HEK293 (cell line): Measurements from ENCODE around the gene EYA2.

Experiments used
- CTCF ChIA-PET: fragments of 350-600 bp; formaldehyde crosslinking; extraction: SDS; loops from one replicate; lab custom pipeline; 2021; ENCODE audit warnings: antibody characterized with exemption; lab: Yijun Ruan, JAX
- POLR2A ChIA-PET: fragments of 300-600 bp; formaldehyde crosslinking; extraction: SDS; loops from one replicate; lab custom pipeline; 2020; ENCODE audit warnings: antibody characterized with exemption, inconsistent platforms; lab: Yijun Ruan, JAX
- H3K27ac ChIP-seq: fragments of 200-500 bp; sonication (Bioruptor generic); 2 replicates; pipeline ENCODE4 v1.5.1; 2014; ENCODE audit warnings: low read depth, low read length, control low read depth, inconsistent platforms; ENCODE audit errors: extremely low read depth
- H3K36me3 ChIP-seq, 2 experiments: fragments of 200-500 bp in 1 of 2; sonication (Bioruptor generic) in 1 of 2; 1 replicate in 1 of 2; 2 replicates in 1 of 2; pipeline ENCODE4 v1.5.1; 2014 to 2017; ENCODE audit warnings: inconsistent platforms in 2 of 2, low read length in 2 of 2; ENCODE audit not compliant: control insufficient read depth in 2 of 2, insufficient read depth in 1 of 2
- H3K4me1 ChIP-seq: fragments of 200-500 bp; sonication (Bioruptor generic); 2 replicates; pipeline ENCODE4 v1.5.1; 2014; ENCODE audit warnings: mild to moderate bottlenecking, low read length, inconsistent platforms; ENCODE audit not compliant: control insufficient read depth, insufficient read depth
- H3K4me3 ChIP-seq: 2 replicates; pipeline ENCODE4 v1.5.1; 2011; ENCODE audit warnings: low read depth, mild to moderate bottlenecking, control low read depth, low read length, moderate library complexity
- H3K9me3 ChIP-seq: fragments of 200-500 bp; sonication (Bioruptor generic); 2 replicates; pipeline ENCODE4 v1.5.1; 2014; ENCODE audit warnings: low read depth, low read length, inconsistent platforms; ENCODE audit not compliant: control insufficient read depth, insufficient read depth
- FEZF1 ChIP-seq: fragments of 450-650 bp; formaldehyde crosslinking; IDR thresholded peaks from 2 replicates; pipeline ENCODE4 v1.5.1; 2016; ENCODE audit warnings: missing biosample characterization, missing genetic modification characterization
- GLIS1 ChIP-seq: fragments of 450-650 bp; formaldehyde crosslinking; IDR thresholded peaks from 2 replicates; pipeline ENCODE4 v1.5.1; 2016; ENCODE audit warnings: missing biosample characterization, missing genetic modification characterization
- KLF1 ChIP-seq: fragments of 450-650 bp; formaldehyde crosslinking; IDR thresholded peaks from 2 replicates; pipeline ENCODE4 v1.5.1; 2016; ENCODE audit warnings: missing biosample characterization, missing genetic modification characterization
- MZF1 ChIP-seq: fragments of 450-650 bp; formaldehyde crosslinking; IDR thresholded peaks from 2 replicates; pipeline ENCODE4 v1.5.1; 2017; ENCODE audit warnings: missing biosample characterization, missing genetic modification characterization, borderline replicate concordance
- ZBTB48 ChIP-seq: fragments of 450-650 bp; formaldehyde crosslinking; IDR thresholded peaks from 2 replicates; pipeline ENCODE4 v1.5.1; 2016; ENCODE audit warnings: missing biosample characterization, missing genetic modification characterization
- ZNF280C ChIP-seq: fragments of 450-650 bp; formaldehyde crosslinking; IDR thresholded peaks from 2 replicates; pipeline ENCODE4 v1.5.1; 2016; ENCODE audit warnings: missing biosample characterization, missing genetic modification characterization
- ZNF302 ChIP-seq: fragments of 450-650 bp; formaldehyde crosslinking; IDR thresholded peaks from 2 replicates; pipeline ENCODE4 v1.5.1; 2016; ENCODE audit warnings: missing biosample characterization, missing genetic modification characterization, low read depth
- ZNF311 ChIP-seq: fragments of 450-650 bp; formaldehyde crosslinking; IDR thresholded peaks from 2 replicates; pipeline ENCODE4 v1.5.1; 2017; ENCODE audit warnings: missing biosample characterization, missing genetic modification characterization, borderline replicate concordance
- ZNF362 ChIP-seq: fragments of 450-650 bp; formaldehyde crosslinking; IDR thresholded peaks from 2 replicates; pipeline ENCODE4 v1.5.1; 2016; ENCODE audit warnings: missing biosample characterization, missing genetic modification characterization
- ZNF473 ChIP-seq: fragments of 450-650 bp; formaldehyde crosslinking; IDR thresholded peaks from 2 replicates; pipeline ENCODE4 v1.5.1; 2017; ENCODE audit warnings: missing biosample characterization, missing genetic modification characterization
- ZNF514 ChIP-seq: fragments of 450-650 bp; formaldehyde crosslinking; IDR thresholded peaks from 2 replicates; pipeline ENCODE4 v1.5.1; 2016; ENCODE audit warnings: missing biosample characterization, missing genetic modification characterization
- ZNF626 ChIP-seq: fragments of 450-650 bp; sonication (Bioruptor Pico); formaldehyde crosslinking; IDR thresholded peaks from 2 replicates; pipeline ENCODE4 v1.5.1; 2018; ENCODE audit warnings: missing biosample characterization, missing genetic modification characterization, inconsistent platforms
- ZNF654 ChIP-seq: fragments of 450-650 bp; formaldehyde crosslinking; IDR thresholded peaks from 2 replicates; pipeline ENCODE4 v1.5.1; 2016; ENCODE audit warnings: low read depth, missing biosample characterization, missing genetic modification characterization
- ZNF76 ChIP-seq: fragments of 450-650 bp; formaldehyde crosslinking; IDR thresholded peaks from 2 replicates; pipeline ENCODE4; 2016; ENCODE audit warnings: low read depth, missing biosample characterization, missing genetic modification characterization, borderline replicate concordance
- ZSCAN16 ChIP-seq: fragments of 450-650 bp; formaldehyde crosslinking; IDR thresholded peaks from 2 replicates; pipeline ENCODE4 v1.5.1; 2016; ENCODE audit warnings: missing biosample characterization, missing genetic modification characterization
- TF ChIP-seq, protein P1 (sequence below): fragments of 450-650 bp; formaldehyde crosslinking; IDR thresholded peaks from 2 replicates; pipeline ENCODE4 v1.5.1; 2017; ENCODE audit warnings: missing biosample characterization, mild to moderate bottlenecking, missing genetic modification characterization, moderate library complexity
- TF ChIP-seq, protein P2 (sequence below): fragments of 450-650 bp; formaldehyde crosslinking; conservative IDR thresholded peaks from 2 replicates; pipeline ENCODE4 v1.5.1; 2016; ENCODE audit warnings: low read depth, missing biosample characterization, missing genetic modification characterization

Gene EYA2

GRCh38 chr20:47054506-47054905 is 159.9 kb downstream of the EYA2 start (continued):
- no peak for TF ChIP-seq ZNF311 (tag by site-specific recombination)
- TF ChIP-seq ZNF302 = no peak
- TF ChIP-seq ZNF280C (tag by site-specific recombination) = no peak
- no peak for TF ChIP-seq FEZF1 (tag by site-specific recombination)
- TF ChIP-seq ZNF654 (tag by site-specific recombination) = no peak
- TF ChIP-seq ZNF626 (tag by site-specific recombination) = no peak
- TF ChIP-seq, protein P1, sequence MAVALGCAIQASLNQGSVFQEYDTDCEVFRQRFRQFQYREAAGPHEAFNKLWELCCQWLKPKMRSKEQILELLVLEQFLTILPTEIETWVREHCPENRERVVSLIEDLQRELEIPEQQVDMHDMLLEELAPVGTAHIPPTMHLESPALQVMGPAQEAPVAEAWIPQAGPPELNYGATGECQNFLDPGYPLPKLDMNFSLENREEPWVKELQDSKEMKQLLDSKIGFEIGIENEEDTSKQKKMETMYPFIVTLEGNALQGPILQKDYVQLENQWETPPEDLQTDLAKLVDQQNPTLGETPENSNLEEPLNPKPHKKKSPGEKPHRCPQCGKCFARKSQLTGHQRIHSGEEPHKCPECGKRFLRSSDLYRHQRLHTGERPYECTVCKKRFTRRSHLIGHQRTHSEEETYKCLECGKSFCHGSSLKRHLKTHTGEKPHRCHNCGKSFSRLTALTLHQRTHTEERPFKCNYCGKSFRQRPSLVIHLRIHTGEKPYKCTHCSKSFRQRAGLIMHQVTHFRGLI = no peak

GRCh38 chr20:47054945-47055344 is 160.3 kb downstream of the EYA2 start:
- no peaks in the 10 kb centered on the region for H3K9me3 ChIP-seq
- H3K4me3 ChIP-seq = no peak overlapping the region
- CTCF ChIA-PET = interaction anchor here (0.5 kb wide), 1 partner anchor 8 kb away, joined by 5 read pairs; no protein-coding TSS in a partner anchor
- H3K4me1 ChIP-seq = peaks cover 6% of the 10 kb centered on the region
- H3K36me3 ChIP-seq = no peaks in the 10 kb centered on the region
- no peak overlapping the region for H3K27ac ChIP-seq
- POLR2A ChIA-PET = no interaction called here
- TF ChIP-seq ZSCAN16 (tag by site-specific recombination) = no peak
- no peak for TF ChIP-seq FEZF1 (tag by site-specific recombination)
- TF ChIP-seq, protein P2, sequence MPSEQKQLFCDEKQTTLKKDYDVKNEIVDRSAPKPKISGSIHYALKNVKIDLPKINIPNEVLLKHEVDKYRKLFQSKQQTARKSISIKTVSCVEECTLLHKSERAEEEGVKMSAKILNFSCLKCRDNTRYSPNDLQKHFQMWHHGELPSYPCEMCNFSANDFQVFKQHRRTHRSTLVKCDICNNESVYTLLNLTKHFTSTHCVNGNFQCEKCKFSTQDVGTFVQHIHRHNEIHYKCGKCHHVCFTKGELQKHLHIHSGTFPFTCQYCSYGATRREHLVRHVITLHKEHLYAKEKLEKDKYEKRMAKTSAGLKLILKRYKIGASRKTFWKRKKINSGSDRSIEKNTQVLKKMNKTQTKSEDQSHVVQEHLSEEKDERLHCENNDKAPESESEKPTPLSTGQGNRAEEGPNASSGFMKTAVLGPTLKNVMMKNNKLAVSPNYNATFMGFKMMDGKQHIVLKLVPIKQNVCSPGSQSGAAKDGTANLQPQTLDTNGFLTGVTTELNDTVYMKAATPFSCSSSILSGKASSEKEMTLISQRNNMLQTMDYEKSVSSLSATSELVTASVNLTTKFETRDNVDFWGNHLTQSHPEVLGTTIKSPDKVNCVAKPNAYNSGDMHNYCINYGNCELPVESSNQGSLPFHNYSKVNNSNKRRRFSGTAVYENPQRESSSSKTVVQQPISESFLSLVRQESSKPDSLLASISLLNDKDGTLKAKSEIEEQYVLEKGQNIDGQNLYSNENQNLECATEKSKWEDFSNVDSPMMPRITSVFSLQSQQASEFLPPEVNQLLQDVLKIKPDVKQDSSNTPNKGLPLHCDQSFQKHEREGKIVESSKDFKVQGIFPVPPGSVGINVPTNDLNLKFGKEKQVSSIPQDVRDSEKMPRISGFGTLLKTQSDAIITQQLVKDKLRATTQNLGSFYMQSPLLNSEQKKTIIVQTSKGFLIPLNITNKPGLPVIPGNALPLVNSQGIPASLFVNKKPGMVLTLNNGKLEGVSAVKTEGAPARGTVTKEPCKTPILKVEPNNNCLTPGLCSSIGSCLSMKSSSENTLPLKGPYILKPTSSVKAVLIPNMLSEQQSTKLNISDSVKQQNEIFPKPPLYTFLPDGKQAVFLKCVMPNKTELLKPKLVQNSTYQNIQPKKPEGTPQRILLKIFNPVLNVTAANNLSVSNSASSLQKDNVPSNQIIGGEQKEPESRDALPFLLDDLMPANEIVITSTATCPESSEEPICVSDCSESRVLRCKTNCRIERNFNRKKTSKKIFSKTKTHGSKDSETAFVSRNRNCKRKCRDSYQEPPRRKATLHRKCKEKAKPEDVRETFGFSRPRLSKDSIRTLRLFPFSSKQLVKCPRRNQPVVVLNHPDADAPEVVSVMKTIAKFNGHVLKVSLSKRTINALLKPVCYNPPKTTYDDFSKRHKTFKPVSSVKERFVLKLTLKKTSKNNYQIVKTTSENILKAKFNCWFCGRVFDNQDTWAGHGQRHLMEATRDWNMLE (tag by site-specific recombination) = no peak
- TF ChIP-seq, all 188 proteins: peak for 0

DNA sequence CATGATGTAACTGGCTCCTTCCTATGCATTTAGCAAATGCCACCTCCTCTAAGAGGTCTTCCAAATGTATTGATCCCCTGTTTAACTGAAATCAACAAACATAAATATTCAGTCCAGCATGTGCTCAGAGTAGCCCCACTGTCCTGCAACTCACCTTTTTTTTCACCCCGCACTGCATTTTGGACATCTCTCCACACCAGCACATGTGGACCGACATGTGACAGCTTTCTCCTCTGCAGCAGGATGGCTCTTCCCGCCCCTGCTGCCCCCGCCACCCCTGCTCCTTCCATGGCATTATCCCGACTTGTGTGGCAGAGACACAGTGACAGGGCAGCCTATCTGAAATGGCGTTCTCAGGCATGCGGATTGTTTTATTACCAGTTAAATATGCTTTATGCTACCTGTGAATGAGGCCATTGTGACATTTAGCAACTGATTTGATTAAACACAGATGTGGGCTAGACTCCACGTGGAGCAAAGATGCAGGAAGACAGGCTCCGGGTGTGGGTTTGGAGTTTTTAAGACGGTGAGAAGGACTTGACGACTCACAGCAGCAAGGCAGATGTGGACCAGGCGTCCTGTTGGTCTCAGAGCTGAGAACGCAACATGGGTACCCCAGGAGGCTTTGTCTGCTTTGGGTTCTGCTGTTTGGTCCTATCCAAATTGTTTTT is 161.2 kb downstream of the EYA2 start:
- Histone ChIP-seq H3K27ac (no peak overlapping the region), H3K4me3 (no peak overlapping the region), H3K9me3 (no peaks in the 10 kb centered on the region), H3K4me1 (peaks cover 6% of the 10 kb centered on the region), H3K36me3 (no peaks in the 10 kb centered on the region)
- ChIA-PET CTCF (no interaction called here), POLR2A (no interaction called here)
- no peak for TF ChIP-seq ZBTB48 (tag by site-specific recombination)
- TF ChIP-seq GLIS1 = no peak
- TF ChIP-seq ZNF514 (tag by site-specific recombination) = no peak
- TF ChIP-seq ZNF280C (tag by site-specific recombination) = no peak
- no peak for TF ChIP-seq MZF1 (tag by site-specific recombination)
- no peak for TF ChIP-seq ZNF473 (tag by site-specific recombination)
- TF ChIP-seq KLF1 (tag by site-specific recombination) = no peak
- TF ChIP-seq ZNF362 (tag by site-specific recombination) = no peak
- no peak for TF ChIP-seq ZNF76 (tag by site-specific recombination)
